GM19238 (cell line): Measurements from ENCODE around the gene CADM3.
A peak's percentile ranks its signal among the peaks of the same experiment; 100 is the strongest.

Source experiments
- DNase-seq: peaks from one replicate; pipeline ENCODE4 v3.0.0; 2011; ENCODE audit warnings: low spot score; ENCODE audit not compliant: insufficient read length

CADM3 gene

GRCh38 chr1:159173320-159173719 is 1.9 kb downstream of the CADM3 start:
- no peak for DNase-seq

- DNase-seq = no peak
Measured at GRCh38 chr1:159175571-159175970, 4.2 kb downstream of the CADM3 start.

- peak; percentile 26 for DNase-seq
Measured at GRCh38 chr1:159177272-159177907, 6.0 kb downstream of the CADM3 start.

GRCh38 chr1:159179906-159180305 is 8.5 kb downstream of the CADM3 start:
- DNase-seq = no peak

GRCh38 chr1:159180516-159180915 is 9.1 kb downstream of the CADM3 start:
- no peak for DNase-seq

GRCh38 chr1:159181328-159182024 is 10.1 kb downstream of the CADM3 start:
- DNase-seq = no peak

GRCh38 chr1:159184201-159184600 is 12.8 kb downstream of the CADM3 start:
- DNase-seq = no peak

GRCh38 chr1:159185121-159185520 is 13.7 kb downstream of the CADM3 start:
- no peak for DNase-seq

- no peak for DNase-seq
Measured at GRCh38 chr1:159187033-159187432, 15.6 kb downstream of the CADM3 start.

- no peak for DNase-seq
Measured at GRCh38 chr1:159187647-159188374, 16.4 kb downstream of the CADM3 start.

GRCh38 chr1:159188375-159188788 is 17.0 kb downstream of the CADM3 start:
- DNase-seq = peak; percentile 45

GRCh38 chr1:159190441-159190840 is 19.0 kb downstream of the CADM3 start:
- no peak for DNase-seq

GRCh38 chr1:159196543-159196942 is 25.1 kb downstream of the CADM3 start:
- DNase-seq = no peak

GRCh38 chr1:159197561-159198557 is 26.4 kb downstream of the CADM3 start:
- DNase-seq = peak; percentile 36

- no peak for DNase-seq
Measured at GRCh38 chr1:159199901-159200300, 28.5 kb downstream of the CADM3 start.

GRCh38 chr1:159200769-159201168 is 29.4 kb downstream of the CADM3 start:
- DNase-seq = no peak

- DNase-seq = no peak
Measured at GRCh38 chr1:159201642-159202041, 30.2 kb downstream of the CADM3 start.

GRCh38 chr1:159203610-159204009 is 32.2 kb downstream of the CADM3 start:
- DNase-seq = no peak

- DNase-seq = no peak
Measured at GRCh38 chr1:159204161-159205141, 33.0 kb downstream of the CADM3 start, which contains the start of gene ACKR1. ACKR1 (plus strand) TSS chr1:159204875; CDS start chr1:159204960, 85 bp downstream.

- no peak for DNase-seq
Measured at GRCh38 chr1:159205225-159205624, 33.8 kb downstream of the CADM3 start.
